Fibroblast of skin of right quadriceps (primary cell): ENCODE measurements around the gene CCN2.
"Not testable (repeated sequence)": the region's sequence is repeated elsewhere in the genome, so short reads cannot be mapped to it uniquely, and the experiment has no call there.

ENCODE experiments used
- DNase-seq: peaks from one replicate; pipeline ENCODE4 v3.0.0-alpha.2; 2013

Gene CCN2

DNA sequence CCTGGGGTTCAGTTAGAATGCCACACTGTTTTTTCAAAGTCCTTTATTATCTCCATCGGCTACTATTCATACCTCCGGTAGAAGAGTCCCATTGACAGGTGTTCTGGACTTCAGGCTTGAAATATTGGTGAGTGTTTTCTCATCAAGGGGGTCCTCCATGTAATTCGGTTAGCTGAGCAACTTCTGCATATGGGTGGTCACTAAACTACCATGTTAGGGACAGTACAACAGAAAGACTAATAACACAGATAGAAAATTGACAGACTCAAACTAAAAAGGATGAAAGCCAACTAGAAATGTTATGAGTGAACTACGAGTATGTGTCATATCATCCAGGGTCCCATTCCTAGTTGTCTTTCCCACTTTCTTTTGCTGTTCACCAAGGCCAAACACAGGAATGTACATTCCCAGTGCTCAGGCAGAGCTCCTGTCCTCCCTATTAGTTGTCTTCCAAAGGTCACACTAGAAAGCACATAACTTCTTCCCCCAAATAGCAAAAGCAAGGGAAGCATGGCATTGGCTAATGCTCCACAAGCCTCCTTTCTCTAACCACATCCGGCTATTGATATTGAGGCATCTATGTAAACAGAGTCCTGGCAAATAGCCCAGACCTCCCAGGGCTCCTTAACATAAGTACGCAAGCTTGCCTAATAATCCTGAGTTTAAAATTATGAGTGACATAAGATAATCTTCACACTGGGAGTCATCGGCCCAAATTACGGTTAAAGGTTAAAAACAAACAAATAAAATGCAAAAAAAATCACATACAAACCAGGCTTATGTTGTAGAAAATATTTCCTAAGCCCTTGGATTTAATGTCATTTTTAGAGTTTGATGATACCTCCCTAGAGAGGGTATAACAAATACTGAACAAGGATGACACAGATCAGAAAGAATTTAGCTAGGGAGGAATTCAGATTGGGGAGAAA lies 13.2 kb downstream of the CCN2 start:
- peak; percentile 92 for DNase-seq

DNA sequence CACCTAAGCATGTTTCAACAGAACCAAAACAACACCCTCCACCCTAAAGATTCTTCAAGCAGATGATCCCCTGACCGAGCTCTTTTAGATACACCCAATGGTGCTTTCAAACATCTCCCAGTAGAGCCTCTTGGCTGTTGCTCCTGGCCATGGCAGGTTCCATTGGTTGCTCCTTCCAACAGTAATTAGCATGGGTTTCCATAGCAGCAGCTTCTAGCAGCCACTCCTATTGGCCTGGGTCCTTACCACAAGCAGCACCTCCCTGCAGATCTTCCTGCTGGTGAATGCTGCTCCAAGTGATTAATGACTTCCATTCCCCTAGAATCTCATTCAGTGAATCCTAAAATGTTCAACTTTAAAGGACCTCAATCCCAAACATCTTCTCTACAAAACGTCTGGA lies 13.9 kb downstream of the CCN2 start:
- peak; percentile 47 for DNase-seq

DNA sequence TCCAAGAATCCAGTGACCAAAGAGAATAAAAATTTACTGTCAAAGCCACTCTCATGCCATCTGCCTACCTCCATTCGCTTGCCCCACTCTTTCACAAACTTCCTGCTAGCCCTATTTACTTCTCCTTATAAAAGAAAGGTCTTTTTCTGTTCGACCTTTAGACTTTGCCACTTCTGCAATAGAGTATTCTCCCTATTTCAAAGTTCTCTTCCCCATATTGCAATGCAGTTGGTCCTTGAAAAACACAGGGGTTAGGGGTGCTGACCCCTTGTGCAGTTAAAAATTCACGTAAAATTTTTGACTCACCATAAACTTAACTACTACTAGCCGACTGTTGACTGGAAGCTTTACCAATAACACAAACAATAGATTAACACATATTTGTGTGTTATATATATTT lies 15.0 kb downstream of the CCN2 start:
- no peak for DNase-seq

GRCh38 chr6:131931063-131931750 lies 20.0 kb downstream of the CCN2 start:
- no peak for DNase-seq

GRCh38 chr6:131929976-131930375 lies 21.2 kb downstream of the CCN2 start:
- DNase-seq = no peak

DNA sequence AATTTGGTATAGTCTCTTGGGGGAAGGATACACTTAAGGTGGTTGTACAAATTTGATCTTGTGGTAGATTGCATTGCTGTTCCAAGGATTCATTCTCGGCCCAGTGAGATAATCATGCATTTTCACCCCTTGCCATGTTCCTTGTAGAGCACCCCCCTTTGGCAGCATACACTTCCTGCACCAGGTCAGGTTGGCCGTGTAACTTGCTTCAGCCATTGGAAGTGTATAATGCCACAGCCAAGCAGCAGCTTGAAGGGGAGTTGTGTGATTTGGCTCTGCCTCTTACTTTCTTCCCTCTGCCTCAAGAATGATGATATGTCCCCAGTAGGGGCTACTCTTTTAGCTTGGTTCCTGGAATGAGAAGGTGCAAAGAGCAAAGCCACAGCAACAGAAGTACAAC lies 21.9 kb downstream of the CCN2 start:
- DNase-seq = no peak

DNA sequence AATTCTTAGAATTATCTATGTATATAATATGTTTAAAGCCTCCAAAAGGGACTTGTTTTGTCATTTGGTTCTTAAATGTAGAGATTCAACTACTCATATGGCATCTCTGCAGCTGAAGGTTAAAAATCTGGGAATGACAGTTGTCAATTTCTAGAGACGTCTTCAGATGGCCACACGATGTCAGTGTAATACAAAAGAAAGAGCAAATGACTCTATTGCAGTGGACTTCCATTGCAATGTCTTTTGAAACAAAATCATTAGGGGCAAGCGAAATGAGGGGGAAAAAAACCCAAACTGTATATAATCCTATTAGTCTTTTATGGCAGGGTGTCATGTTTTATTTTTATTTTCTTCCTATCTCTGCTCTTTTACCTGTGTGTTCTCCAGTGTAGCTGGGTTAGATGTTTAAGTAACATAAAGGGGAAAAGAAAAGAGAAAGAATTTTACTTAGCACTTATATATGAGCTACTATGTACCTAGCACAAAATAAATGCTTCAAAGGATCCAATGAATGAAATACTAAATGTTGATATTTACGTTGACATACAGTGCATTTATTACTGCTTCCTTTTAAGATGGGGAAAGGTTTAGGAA lies 26.2 kb downstream of the CCN2 start:
- peak; percentile 62 for DNase-seq

- peak; percentile 62 for DNase-seq
Observed at GRCh38 chr6:131923356-131923755, 27.8 kb downstream of the CCN2 start.

GRCh38 chr6:131920656-131921055 lies 30.5 kb downstream of the CCN2 start:
- no peak for DNase-seq

DNA sequence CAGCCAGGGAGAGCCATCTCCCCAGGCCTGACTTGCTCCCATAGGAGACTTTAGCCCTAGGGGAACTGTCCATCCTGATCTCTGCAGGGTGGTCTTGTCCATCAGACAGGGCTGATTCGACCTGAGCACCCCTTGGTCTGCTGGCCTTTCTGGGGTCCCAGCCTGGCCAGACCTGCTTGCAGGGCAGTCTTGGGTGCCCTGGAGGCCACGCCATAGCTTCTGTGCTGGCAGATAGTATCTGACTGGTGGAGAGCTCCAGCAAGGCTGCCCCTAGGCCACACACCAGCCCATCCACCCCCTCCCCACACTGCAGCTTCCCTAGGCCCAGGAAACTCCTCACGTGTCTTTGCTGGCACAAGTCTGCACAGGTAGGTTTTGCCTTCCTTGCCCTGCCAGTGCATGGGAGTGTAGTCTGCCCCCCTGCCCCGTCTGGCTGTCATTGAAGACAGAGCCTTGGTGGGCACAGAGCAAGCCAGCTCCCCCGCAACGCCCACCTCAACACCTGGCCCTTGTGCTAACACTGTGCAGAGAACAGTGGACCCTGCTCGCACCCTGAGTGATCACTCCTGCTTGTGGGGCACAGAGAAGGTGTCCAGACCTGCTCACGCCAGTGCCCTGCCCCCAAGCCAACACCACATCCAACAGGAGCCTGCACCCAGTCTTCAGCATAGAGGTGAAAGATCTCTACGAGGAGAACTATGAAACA lies 32.4 kb downstream of the CCN2 start:
- no peak for DNase-seq

- DNase-seq = no peak
Observed at GRCh38 chr6:131917763-131918649, 33.2 kb downstream of the CCN2 start.

GRCh38 chr6:131917318-131917717 lies 33.9 kb downstream of the CCN2 start:
- DNase-seq = peak; percentile 37

GRCh38 chr6:131916847-131917246 lies 34.3 kb downstream of the CCN2 start:
- DNase-seq = peak; percentile 17

DNA sequence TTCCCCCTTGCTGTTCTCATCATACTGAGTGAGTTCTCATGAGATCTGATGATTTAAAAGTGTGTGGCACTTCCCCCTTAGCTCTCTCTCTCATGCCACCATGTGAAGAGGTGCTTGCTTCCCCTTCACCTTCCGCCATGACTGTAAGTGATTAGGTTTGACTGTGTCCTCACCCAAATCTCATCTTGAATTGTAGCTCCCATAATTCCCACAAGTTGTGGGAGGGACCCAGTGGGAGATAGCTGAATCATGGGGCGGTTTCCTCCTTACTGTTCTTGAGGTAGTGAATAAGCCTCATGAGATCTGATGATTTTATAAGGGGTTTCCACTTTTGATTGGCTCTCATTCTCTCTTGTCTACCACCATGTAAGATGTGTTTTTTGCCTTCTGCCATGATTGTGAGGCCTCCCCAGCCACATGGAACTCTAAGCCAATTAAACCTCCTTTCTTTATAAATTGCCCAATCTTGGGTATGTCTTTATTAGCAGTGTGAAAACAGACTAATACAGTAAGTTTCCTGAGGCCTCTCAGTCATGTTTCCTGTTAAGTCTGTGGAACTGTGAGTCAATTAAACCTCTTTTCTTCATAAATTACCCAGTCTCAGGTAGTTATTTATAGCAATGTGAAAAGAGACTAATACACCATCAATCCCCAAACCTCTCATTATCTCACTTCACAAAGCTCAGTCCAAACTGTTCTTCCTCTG lies 34.9 kb downstream of the CCN2 start:
- not testable (repeated sequence) for DNase-seq

DNA sequence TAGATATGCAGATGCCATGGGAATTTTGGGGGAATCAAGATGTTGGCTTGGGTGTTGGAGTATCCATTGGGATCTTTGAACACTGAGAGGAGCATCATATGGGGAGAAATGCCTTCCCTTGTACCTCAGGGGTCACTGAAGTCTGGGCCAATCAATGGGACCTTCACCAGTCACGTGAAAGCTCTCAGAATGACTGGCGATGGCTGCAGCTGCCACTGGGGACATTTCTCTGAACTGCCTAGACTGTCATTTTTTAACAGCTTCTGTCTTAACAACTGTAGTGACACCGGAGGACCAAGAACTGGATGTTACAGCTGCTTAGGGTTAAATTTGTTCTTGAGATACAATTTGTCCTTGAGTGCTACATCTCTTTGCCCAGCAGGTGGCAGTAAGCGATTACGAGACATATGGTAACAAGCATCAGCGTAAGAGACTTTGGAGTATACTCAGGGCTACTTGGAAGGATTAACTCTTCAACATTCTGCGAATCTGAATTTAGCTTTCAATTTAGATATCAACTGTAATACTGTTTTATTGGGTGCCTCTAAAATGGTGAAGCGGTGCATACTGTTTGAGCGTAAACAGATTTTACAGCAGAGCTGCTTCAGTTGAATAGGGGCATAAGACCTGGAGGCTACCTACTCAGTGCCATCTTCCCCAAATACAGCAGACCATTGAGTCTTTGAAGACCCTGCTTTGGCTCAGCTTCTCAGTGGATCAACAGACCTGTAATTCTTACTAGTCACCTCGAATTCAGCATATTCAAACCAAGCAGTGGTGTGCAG lies 36.0 kb downstream of the CCN2 start:
- peak; percentile 74 for DNase-seq

GRCh38 chr6:131914234-131914633 lies 36.9 kb downstream of the CCN2 start:
- DNase-seq = peak; percentile 20

- no peak for DNase-seq
Observed at GRCh38 chr6:131911951-131912350, 39.2 kb downstream of the CCN2 start.

- DNase-seq = no peak
Observed at GRCh38 chr6:131910956-131911355, 40.2 kb downstream of the CCN2 start.

GRCh38 chr6:131910219-131910589 lies 41.0 kb downstream of the CCN2 start:
- DNase-seq = no peak

DNA sequence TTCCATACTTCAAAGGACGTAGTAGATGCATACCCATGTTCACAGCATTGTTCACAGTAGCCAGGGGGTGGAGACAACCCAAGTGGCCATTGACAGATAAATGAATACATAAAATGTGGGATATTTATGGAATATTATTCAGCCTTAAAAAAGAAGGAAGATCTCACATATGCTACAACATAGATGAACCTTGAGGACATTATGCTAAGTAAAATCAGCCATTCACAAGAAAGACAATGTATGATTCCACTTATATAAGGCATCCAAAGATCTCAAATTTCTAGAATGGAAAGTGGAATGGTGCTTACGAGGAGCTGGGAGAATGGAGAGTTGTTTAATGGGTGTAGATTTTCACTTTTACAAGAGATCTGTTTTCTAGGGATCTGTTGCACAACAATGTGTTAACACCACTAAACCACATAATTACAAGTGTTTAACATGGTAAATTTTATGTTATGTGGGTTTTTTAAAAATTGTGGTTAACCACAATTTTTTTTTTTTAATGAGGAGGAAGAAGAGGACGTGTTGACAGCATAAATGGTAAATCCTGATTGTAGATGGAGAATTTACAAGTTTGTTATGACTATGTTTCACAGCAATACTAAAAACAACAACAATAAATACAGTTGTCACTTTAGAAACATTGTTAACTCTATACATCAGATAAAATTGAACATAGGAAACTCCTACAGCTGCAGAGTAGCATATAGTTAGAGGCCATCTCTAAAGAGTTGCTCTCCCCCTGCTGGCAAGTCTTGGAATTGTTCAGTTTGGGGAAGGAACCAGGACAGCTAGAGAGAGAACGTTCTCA lies 41.6 kb downstream of the CCN2 start:
- peak; percentile 77 for DNase-seq
